Stimulated activated effector memory CD8-positive, alpha-beta T cell treated with anti-CD3 and anti-CD28 coated beads, Interleukin-12 subunit alpha, Interleukin-12 subunit beta, amount 100 ng/mL, for 72 hours (primary cell): ENCODE results near the gene TBC1D22A.
A peak's percentile ranks its signal among the peaks of the same experiment; 100 is the strongest.

Experiments used
- ATAC-seq: fragments of 150-1000 bp; cut with Tn5 transposase; 2 replicates; pipeline ENCODE4 v1.10.0; 2021
- DNase-seq, 2 donors: peaks; one replicate each; pipeline ENCODE4 v3.0.0; 2021 to 2022; ENCODE audit warnings: low spot score in 2 of 2
- H3K27ac Mint-ChIP-seq: one replicate; pipeline ENCODE4 v1.8.0; 2022; ENCODE audit warnings: mild to moderate bottlenecking, mixed read lengths
- H3K36me3 Mint-ChIP-seq: one replicate; pipeline ENCODE4 v1.8.0; 2022; ENCODE audit warnings: mild to moderate bottlenecking, mixed read lengths
- H3K4me1 Mint-ChIP-seq: one replicate; pipeline ENCODE4 v1.8.0; 2022; ENCODE audit warnings: mixed read lengths
- H3K4me3 Mint-ChIP-seq: one replicate; pipeline ENCODE4 v1.8.0; 2022; ENCODE audit warnings: mild to moderate bottlenecking, mixed read lengths
- H3K9me3 Mint-ChIP-seq: one replicate; pipeline ENCODE4 v1.8.0; 2022; ENCODE audit warnings: mixed read lengths

Gene TBC1D22A

GRCh38 chr22:47204002-47204979 lies 441.8 kb downstream of the TBC1D22A start:
- Mint-ChIP-seq H3K36me3 (peaks cover 5% of the 10 kb centered on the region), H3K4me3 (no peak overlapping the region), H3K27ac (no peak overlapping the region), H3K9me3 (no peaks in the 10 kb centered on the region), H3K4me1 (no peaks in the 10 kb centered on the region)
- ATAC-seq (no peak), DNase-seq (peak in 1 of 2 donors; percentile 29)

GRCh38 chr22:47205081-47205491 lies 442.6 kb downstream of the TBC1D22A start:
- Mint-ChIP-seq H3K4me3 (no peak overlapping the region), H3K9me3 (no peaks in the 10 kb centered on the region), H3K27ac (no peak overlapping the region), H3K4me1 (no peaks in the 10 kb centered on the region), H3K36me3 (peaks cover 5% of the 10 kb centered on the region)
- ATAC-seq (no peak), DNase-seq (peak in 1 of 2 donors; percentile 26)

- DNase-seq (peak in 1 of 2 donors; percentile 38), ATAC-seq (no peak)
- Mint-ChIP-seq H3K36me3 (peaks cover 2% of the 10 kb centered on the region), H3K27ac (no peak overlapping the region), H3K4me1 (no peaks in the 10 kb centered on the region), H3K4me3 (no peak overlapping the region), H3K9me3 (no peaks in the 10 kb centered on the region)
Observed at GRCh38 chr22:47205554-47205953, 443.1 kb downstream of the TBC1D22A start.

GRCh38 chr22:47206164-47206563 lies 443.7 kb downstream of the TBC1D22A start:
- Mint-ChIP-seq H3K9me3 (no peaks in the 10 kb centered on the region), H3K27ac (no peak overlapping the region), H3K36me3 (no peaks in the 10 kb centered on the region), H3K4me1 (no peaks in the 10 kb centered on the region), H3K4me3 (no peak overlapping the region)
- DNase-seq (no peak), ATAC-seq (no peak)

GRCh38 chr22:47206666-47207218 lies 444.3 kb downstream of the TBC1D22A start:
- ATAC-seq (no peak), DNase-seq (no peak)
- no peaks in the 10 kb centered on the region for H3K4me1 Mint-ChIP-seq
- H3K27ac Mint-ChIP-seq: no peak overlapping the region
- H3K9me3 Mint-ChIP-seq: no peaks in the 10 kb centered on the region
- H3K36me3 Mint-ChIP-seq: no peaks in the 10 kb centered on the region
- H3K4me3 Mint-ChIP-seq: no peak overlapping the region

GRCh38 chr22:47207387-47207786 lies 444.9 kb downstream of the TBC1D22A start:
- Mint-ChIP-seq H3K4me1 (no peaks in the 10 kb centered on the region), H3K27ac (peak overlapping the region; percentile 20), H3K9me3 (no peaks in the 10 kb centered on the region), H3K36me3 (no peaks in the 10 kb centered on the region), H3K4me3 (no peak overlapping the region)
- DNase-seq (peak in 1 of 2 donors; percentile 38), ATAC-seq (no peak)

GRCh38 chr22:47207846-47208554 lies 445.6 kb downstream of the TBC1D22A start:
- ATAC-seq (no peak), DNase-seq (peak in 1 of 2 donors; percentile 45)
- H3K4me3 Mint-ChIP-seq: no peak overlapping the region
- peaks cover 3% of the 10 kb centered on the region for H3K4me1 Mint-ChIP-seq
- H3K9me3 Mint-ChIP-seq: no peaks in the 10 kb centered on the region
- no peaks in the 10 kb centered on the region for H3K36me3 Mint-ChIP-seq
- H3K27ac Mint-ChIP-seq: no peak overlapping the region

- Mint-ChIP-seq H3K4me3 (no peak overlapping the region), H3K9me3 (no peaks in the 10 kb centered on the region), H3K27ac (no peak overlapping the region), H3K4me1 (peaks cover 9% of the 10 kb centered on the region), H3K36me3 (no peaks in the 10 kb centered on the region)
- DNase-seq (peak in 1 of 2 donors; percentile 15), ATAC-seq (no peak)
Observed at GRCh38 chr22:47208630-47209029, 446.2 kb downstream of the TBC1D22A start.

GRCh38 chr22:47209040-47209514 lies 446.6 kb downstream of the TBC1D22A start:
- ATAC-seq (no peak), DNase-seq (peak in 1 of 2 donors; percentile 28)
- Mint-ChIP-seq H3K27ac (no peak overlapping the region), H3K4me3 (no peak overlapping the region), H3K4me1 (peaks cover 11% of the 10 kb centered on the region), H3K36me3 (no peaks in the 10 kb centered on the region), H3K9me3 (no peaks in the 10 kb centered on the region)

GRCh38 chr22:47209547-47210023 lies 447.1 kb downstream of the TBC1D22A start:
- Mint-ChIP-seq H3K9me3 (no peaks in the 10 kb centered on the region), H3K27ac (no peak overlapping the region), H3K36me3 (no peaks in the 10 kb centered on the region), H3K4me3 (no peak overlapping the region), H3K4me1 (peaks cover 11% of the 10 kb centered on the region)
- DNase-seq: peak in 1 of 2 donors; percentile 38
- ATAC-seq: peak; percentile 22

- ATAC-seq (no peak), DNase-seq (peak in 1 of 2 donors; percentile 35)
- peaks cover 11% of the 10 kb centered on the region for H3K4me1 Mint-ChIP-seq
- H3K36me3 Mint-ChIP-seq: no peaks in the 10 kb centered on the region
- no peak overlapping the region for H3K4me3 Mint-ChIP-seq
- no peaks in the 10 kb centered on the region for H3K9me3 Mint-ChIP-seq
- H3K27ac Mint-ChIP-seq: no peak overlapping the region
Observed at GRCh38 chr22:47210112-47210657, 447.7 kb downstream of the TBC1D22A start.

- Mint-ChIP-seq H3K27ac (no peak overlapping the region), H3K4me3 (no peak overlapping the region), H3K36me3 (no peaks in the 10 kb centered on the region), H3K4me1 (peaks cover 11% of the 10 kb centered on the region), H3K9me3 (no peaks in the 10 kb centered on the region)
- no peak for DNase-seq
- ATAC-seq: no peak
Observed at GRCh38 chr22:47210686-47211085, 448.2 kb downstream of the TBC1D22A start.

- H3K36me3 Mint-ChIP-seq: no peaks in the 10 kb centered on the region
- H3K4me1 Mint-ChIP-seq: peaks cover 11% of the 10 kb centered on the region
- DNase-seq (peak; percentile 42 to 79), ATAC-seq (peak; percentile 80)
- H3K27ac Mint-ChIP-seq: no peak overlapping the region
- H3K4me3 Mint-ChIP-seq: no peak overlapping the region
- no peaks in the 10 kb centered on the region for H3K9me3 Mint-ChIP-seq
Observed at GRCh38 chr22:47213571-47214230, 451.3 kb downstream of the TBC1D22A start.

- Mint-ChIP-seq H3K36me3 (no peaks in the 10 kb centered on the region), H3K27ac (no peak overlapping the region)
- no peak for ATAC-seq
Observed at GRCh38 chr22:47215851-47216250, 453.4 kb downstream of the TBC1D22A start.

More at GRCh38 chr22:47215851-47216250, 453.4 kb downstream of the TBC1D22A start:
- no peaks in the 10 kb centered on the region for H3K9me3 Mint-ChIP-seq
- no peak overlapping the region for H3K4me3 Mint-ChIP-seq
- no peak for DNase-seq
- H3K4me1 Mint-ChIP-seq: peaks cover 11% of the 10 kb centered on the region
